A549 (cell line): ENCODE data around the gene TMOD1.

ENCODE experiments used
- CBX8 ChIP-seq: fragments of 200-600 bp; sonication (generic); IDR thresholded peaks from 2 replicates; pipeline ENCODE4 v1.6.1; 2016
- CTCF ChIP-seq: fragments of >200 bp; sonication (Bioruptor Twin); formaldehyde crosslinking; IDR thresholded peaks from 3 replicates; pipeline ENCODE4 v1.5.1; 2016
- JUNB ChIP-seq: fragments of >200 bp; sonication (Bioruptor Twin); formaldehyde crosslinking; IDR thresholded peaks from 2 replicates; pipeline ENCODE4 v1.6.1; 2016
- MAFK ChIP-seq: fragments of 450-650 bp; IDR thresholded peaks from 2 replicates; pipeline ENCODE4 v1.6.1; 2014; ENCODE audit not compliant: partially characterized antibody
- POLR2A ChIP-seq: IDR thresholded peaks from 2 replicates; pipeline ENCODE4 v1.6.1; 2012; ENCODE audit warnings: mild to moderate bottlenecking, low read length
- REST ChIP-seq: fragments of 200-600 bp; sonication (generic); IDR thresholded peaks from 2 replicates; pipeline ENCODE4 v1.6.1; 2016; ENCODE audit warnings: antibody characterized with exemption, mild to moderate bottlenecking, moderate library complexity
- RFX5 ChIP-seq: fragments of 450-650 bp; IDR thresholded peaks from 2 replicates; pipeline ENCODE4 v1.7.1; 2014; ENCODE audit warnings: antibody characterized with exemption, mild to moderate bottlenecking, moderate library complexity

- TF ChIP-seq RFX5: no peak
- no peak for TF ChIP-seq POLR2A
- no peak for TF ChIP-seq MAFK
- no peak for TF ChIP-seq CTCF
- no peak for TF ChIP-seq REST
- TF ChIP-seq JUNB: no peak
- TF ChIP-seq CBX8: no peak
Measured at GRCh38 chr9:97600531-97601227, 99.2 kb downstream of the TMOD1 start.
